ENCODE results near the gene PPP1R12C.

- no peak for TF ChIP-seq SMAD3 (CRISPR knock-in tag; IDR thresholded peaks at IDR 0.05; ENCODE audit: borderline replicate concordance)
- TF ChIP-seq JAZF1 (CRISPR knock-in tag; IDR thresholded peaks at IDR 0.05) = no peak
- no peak for TF ChIP-seq CTCF (IDR thresholded peaks at IDR 0.05)
- no peak for TF ChIP-seq ATF6 (CRISPR knock-in tag; IDR thresholded peaks at IDR 0.05)
Measured at GRCh38 chr19:55091126-55091910, 26.1 kb downstream of the PPP1R12C start.

Data from WTC11 (cell line).